Fibroblast of gingiva (primary cell): ENCODE data around the gene VOPP1.
"Not testable (repeated sequence)": the region's sequence is repeated elsewhere in the genome, so short reads cannot be mapped to it uniquely, and the experiment has no call there.

Experiments used
- DNase-seq: peaks from one replicate; pipeline ENCODE4 v3.0.0-alpha.2; 2011; ENCODE audit warnings: low read depth

VOPP1 gene

DNA sequence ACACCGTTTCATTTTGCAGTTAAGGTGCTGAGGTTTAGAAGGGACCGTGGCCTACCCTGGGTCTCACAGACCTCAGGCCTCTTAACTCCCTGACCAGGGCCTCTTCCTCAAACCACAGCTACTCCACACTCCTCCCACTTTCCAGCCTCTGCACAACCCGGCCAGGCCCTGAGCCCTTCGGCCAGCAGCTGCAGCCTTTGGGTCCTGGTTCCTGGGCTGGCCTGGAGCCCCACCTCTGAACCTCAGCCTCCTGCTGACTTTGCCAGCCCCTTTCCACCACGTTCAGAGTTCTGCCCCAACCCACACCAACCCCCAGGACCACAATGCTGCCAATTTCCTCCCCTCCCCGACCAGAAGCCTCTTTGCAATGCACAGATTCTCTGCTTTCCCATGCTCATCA lies 84.1 kb downstream of the VOPP1 start:
- no peak for DNase-seq

DNA sequence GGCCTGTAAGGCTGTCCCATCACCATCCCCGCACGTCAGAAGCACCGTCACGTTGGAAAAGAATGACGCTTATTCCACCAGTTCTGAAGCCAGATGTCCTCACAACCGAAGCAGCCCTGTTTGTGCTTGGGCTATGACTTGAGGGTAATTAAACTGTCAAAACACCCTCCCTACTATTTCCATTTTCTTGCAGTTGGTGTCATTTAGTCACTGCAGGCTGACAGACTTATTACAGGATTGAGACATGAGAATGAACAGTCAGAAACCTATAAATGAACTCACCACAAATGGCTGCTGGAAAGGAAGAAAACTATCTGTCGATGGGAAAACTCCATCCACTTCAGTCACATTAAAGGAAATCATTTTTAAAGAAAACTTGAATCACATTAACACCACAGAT lies 85.3 kb downstream of the VOPP1 start:
- no peak for DNase-seq

GRCh38 chr7:55486192-55486590 lies 86.1 kb downstream of the VOPP1 start:
- no peak for DNase-seq

DNA sequence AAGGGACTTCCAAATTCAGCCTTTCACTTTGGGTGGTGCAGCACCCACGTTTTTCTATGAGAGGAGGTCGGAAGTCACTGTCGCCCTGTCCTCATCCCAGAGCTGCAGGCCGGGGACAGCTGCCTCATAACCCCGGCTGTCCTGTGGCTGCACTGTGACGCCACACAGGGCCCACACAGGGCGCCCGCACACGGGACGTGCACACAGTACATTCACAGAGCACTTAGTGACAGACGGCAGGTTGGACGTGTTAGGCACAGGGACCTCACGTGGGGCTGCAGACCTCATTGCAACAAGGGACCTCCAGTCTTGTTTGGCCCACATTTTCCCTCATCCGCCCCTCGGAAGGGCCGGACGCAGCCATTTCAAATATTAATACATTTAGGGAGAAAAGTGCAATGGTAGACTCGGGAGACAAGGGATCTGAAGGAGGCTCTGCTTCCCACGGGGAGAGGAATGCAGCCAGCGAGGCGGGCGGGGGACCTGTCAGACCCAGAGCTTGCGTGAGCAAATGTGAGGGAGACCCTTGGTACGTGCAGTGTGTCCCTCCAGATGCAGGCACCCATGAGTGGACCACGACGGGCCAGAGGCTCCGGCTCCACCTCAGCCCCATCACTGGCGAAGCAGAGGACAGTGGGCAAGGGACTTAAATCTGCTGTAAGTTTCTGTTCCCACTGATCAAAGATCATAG lies 86.7 kb downstream of the VOPP1 start:
- no peak for DNase-seq

DNA sequence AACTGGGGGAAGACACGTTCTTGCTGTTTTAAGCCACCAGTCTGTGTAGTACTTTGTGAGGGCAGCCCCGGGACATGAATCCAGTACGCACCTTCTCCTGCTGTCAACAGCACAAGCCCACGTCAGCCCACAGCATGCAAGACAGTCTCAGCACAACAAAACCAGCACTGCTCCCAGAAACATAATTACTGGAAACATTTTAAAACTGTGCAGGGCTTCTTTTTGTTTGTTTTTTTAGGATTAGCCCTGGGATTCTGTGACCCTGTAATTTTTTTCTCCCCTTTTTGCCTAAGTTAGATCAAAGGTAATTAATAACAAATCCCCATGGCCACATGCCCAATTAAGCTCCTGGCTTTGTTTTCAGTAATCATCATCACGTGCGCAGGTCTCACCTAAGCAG lies 87.5 kb downstream of the VOPP1 start:
- no peak for DNase-seq

DNA sequence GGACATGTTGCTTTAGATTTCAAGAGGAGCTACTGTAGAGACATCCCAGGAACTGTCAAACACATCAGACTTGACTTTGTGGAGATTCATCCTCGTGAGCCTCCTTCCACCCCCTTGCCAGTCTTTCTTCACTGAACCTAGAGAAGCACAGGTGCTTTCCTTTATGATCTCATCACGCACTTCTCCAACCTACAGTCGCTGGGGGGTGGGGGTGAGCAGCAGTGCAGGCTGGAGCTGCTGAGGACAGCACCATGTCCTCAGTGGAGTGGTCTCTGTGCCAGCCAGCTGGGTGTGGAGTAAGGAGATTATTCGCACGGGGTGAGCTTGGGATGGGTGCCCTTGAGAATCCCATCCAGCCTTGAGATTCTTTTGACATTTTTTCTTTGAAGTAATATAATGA lies 88.1 kb downstream of the VOPP1 start:
- DNase-seq: no peak

GRCh38 chr7:55483046-55483445 lies 89.3 kb downstream of the VOPP1 start:
- no peak for DNase-seq

GRCh38 chr7:55481155-55481554 lies 91.1 kb downstream of the VOPP1 start:
- no peak for DNase-seq

GRCh38 chr7:55478700-55479099 lies 93.6 kb downstream of the VOPP1 start:
- no peak for DNase-seq

GRCh38 chr7:55477781-55478374 lies 94.4 kb downstream of the VOPP1 start:
- DNase-seq: peak; percentile 71

- DNase-seq: no peak
Measured at GRCh38 chr7:55476852-55477780, 95.2 kb downstream of the VOPP1 start.

- DNase-seq: peak; percentile 64
Measured at GRCh38 chr7:55475855-55476803, 96.2 kb downstream of the VOPP1 start.

- DNase-seq: no peak
Measured at GRCh38 chr7:55474944-55475854, 97.1 kb downstream of the VOPP1 start.

DNA sequence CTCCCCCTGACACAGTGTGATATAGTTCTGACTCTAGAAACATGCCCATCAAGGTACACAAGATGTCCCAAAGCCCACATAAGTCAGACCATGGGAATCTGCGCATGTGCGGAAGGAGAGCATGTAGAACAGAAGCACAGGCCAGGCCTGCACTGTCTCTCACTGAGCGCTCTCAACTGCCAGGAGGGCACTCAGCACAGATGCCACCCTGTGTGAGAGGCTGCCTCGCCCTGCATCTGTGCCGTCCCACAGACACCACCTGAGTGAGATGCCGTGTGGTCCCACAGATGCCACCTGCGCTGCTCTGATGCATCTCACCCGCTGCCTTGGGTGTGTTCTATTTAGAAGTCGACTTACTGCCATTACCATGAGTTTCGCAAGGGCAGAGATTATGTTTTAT lies 98.4 kb downstream of the VOPP1 start:
- DNase-seq: no peak

DNA sequence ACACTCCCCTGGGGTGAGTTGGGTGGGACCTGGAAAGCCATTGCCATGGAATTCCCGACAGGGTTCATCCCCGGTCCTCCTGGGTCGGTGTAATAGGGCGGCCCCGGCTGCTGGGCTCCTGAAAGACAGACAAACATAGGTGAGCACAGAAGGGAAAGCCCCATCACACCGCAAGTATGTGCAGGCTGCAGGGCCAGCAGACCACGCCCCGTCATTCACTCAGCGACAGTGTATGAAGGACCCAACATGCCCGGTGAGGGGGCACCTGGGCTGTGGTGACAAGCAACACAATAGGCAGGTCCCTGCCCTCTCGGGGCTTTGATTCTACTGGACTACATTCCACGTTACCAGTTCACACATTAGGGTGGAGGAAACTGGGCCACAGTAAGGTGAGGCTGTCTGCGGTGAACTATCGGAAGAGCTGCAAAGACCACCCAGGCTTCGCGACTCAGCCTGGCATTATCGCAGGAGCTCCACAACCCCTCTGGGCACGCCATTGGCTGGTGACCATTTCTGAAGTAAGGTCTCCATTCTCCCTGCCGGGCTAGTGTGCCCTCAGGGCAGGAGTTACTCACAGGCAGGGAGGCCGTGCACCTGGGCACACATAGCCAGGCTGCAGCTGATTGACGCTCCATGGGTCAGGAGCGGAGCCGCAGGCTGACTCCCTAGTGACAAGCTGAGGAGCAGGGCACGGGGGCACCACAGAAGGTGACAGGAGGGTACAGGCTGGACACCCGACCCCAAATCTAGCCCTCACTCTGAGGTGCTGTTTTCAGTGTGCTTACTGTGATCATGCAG lies 99.2 kb downstream of the VOPP1 start:
- DNase-seq: no peak

GRCh38 chr7:55472406-55472805 lies 99.9 kb downstream of the VOPP1 start:
- DNase-seq: not testable (repeated sequence)

DNA sequence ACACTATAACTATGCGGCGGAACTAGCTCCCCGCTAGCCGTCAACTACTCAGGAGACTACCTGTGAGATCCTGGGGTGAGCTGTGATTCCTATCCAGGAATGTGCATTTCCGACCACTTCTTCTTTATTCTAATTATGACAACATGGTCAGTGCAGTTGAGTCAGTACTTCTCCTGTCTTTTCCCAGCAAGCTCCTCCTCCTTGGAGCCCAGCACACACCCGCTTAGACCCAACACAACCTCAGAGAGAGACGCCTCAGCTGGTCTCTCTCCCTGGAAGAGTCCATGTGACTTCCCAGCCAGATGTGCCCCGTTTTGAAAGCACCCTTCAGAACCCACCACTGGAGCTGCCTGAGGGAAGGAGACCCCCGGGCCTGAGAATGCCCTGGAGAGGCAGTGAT lies 100.7 kb downstream of the VOPP1 start:
- not testable (repeated sequence) for DNase-seq

- no peak for DNase-seq
Measured at GRCh38 chr7:55470261-55470660, 102.0 kb downstream of the VOPP1 start.

- DNase-seq: no peak
Measured at GRCh38 chr7:55469721-55470120, 102.6 kb downstream of the VOPP1 start.

DNA sequence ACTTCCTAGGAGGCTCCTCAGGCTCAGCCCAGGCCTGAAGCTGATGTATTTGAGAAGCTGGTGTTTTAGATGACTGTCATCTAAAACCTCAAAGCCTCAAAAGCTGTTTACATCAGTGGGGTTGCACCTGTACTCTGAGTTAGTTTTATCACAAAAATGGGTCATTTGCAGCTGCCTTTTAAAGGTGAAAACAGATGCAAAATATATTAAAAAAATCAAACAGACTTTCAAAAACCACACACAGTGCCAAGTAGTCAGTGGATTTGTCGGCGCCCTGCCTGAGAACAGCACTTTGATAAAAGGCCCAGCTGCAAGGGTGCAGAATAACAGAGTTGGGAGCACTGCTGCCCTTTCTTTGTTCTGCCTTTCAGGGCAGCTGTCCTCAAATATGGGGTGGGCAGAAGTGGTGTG lies 103.0 kb downstream of the VOPP1 start:
- no peak for DNase-seq
